ENCODE data around the gene EPB41L1.

DNA sequence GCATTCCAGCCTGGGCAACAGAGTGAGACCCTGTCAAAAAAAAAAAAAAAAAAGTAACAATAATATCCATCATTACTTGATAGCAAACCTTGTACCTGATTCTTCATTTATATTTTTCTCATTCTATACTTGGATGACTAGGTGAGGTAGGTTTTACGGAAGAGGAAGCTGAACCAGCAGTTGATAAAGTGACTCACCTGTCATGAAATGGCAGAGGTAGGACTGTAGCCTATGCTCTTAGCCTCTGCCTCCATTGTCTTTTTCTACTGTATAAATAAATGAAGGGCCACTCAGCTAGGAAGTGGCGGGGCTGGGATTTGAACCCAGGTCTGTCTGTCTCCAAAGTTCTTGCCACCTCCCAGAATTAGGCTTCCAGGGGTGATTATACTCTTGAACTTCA, 20.7 kb upstream of the EPB41L1 start:
- TF ChIP-seq EP300 (IDR thresholded peaks at IDR 0.05; ENCODE audit: borderline replicate concordance) (no peak), TCF12 (IDR thresholded peaks at IDR 0.05; ENCODE audit: low read depth) (no peak), TAF1 (IDR thresholded peaks at IDR 0.05; ENCODE audit: low read depth) (no peak), FOXM1 (IDR thresholded peaks at IDR 0.05; ENCODE audit: borderline replicate concordance, low read depth) (no peak), REST (IDR thresholded peaks at IDR 0.05; ENCODE audit: low read depth) (no peak)
- TF ChIP-seq, protein P1, sequence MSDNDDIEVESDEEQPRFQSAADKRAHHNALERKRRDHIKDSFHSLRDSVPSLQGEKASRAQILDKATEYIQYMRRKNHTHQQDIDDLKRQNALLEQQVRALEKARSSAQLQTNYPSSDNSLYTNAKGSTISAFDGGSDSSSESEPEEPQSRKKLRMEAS (IDR thresholded peaks at IDR 0.05): no peak

Measured in Ishikawa (cell line).